Left lobe of liver (tissue), 1 donor: Measurements from ENCODE around the gene PAPOLB. TPM values are rescaled to one million over a fixed set of nuclear protein-coding genes. Genes with fewer than 3 reads are reported as not detected.

ENCODE experiments used
- total RNA-seq: library from RNA; stranded (reverse); gene quantifications from one replicate; pipeline ENCODE4 v1.2.1, GENCODE V29; 2021
- donor health status: DM: no; HTN: yes; CAD: no.

PAPOLB gene
- total RNA-seq, 1 donor from 2014 or later = not detected

Other genes with a start within 250 kb of the PAPOLB start
- 8.4 TPM for gene FOXK1, start 179.7 kb downstream of the PAPOLB start, total RNA-seq
- 13.2 TPM for gene AP5Z1, start 86.4 kb downstream of the PAPOLB start, total RNA-seq
- gene RADIL, start 21.7 kb upstream of the PAPOLB start, total RNA-seq = 0.40 TPM
- not detected for gene MMD2, start 97.2 kb upstream of the PAPOLB start, total RNA-seq
- 4.7 TPM for gene RBAK, start 183.8 kb upstream of the PAPOLB start, total RNA-seq